C4-2B (cell line): Measurements from ENCODE around the gene SPTB.

Source experiments
- H3K27ac ChIP-seq: fragments of 450-650 bp; 2 replicates; pipeline ENCODE4 v1.5.1; 2017
- ZFX ChIP-seq: fragments of 450-650 bp; IDR thresholded peaks from 2 replicates; pipeline ENCODE4 v1.6.1; 2017
- TF ChIP-seq, protein P1 (sequence below): fragments of 450-650 bp; conservative IDR thresholded peaks from 2 replicates; pipeline ENCODE4 v1.5.1; 2017; ENCODE audit warnings: mild to moderate bottlenecking

The SPTB gene

GRCh38 chr14:64765740-64766302, 113.9 kb downstream of the SPTB start:
- H3K27ac ChIP-seq = no peak overlapping the region
- TF ChIP-seq, protein P1, sequence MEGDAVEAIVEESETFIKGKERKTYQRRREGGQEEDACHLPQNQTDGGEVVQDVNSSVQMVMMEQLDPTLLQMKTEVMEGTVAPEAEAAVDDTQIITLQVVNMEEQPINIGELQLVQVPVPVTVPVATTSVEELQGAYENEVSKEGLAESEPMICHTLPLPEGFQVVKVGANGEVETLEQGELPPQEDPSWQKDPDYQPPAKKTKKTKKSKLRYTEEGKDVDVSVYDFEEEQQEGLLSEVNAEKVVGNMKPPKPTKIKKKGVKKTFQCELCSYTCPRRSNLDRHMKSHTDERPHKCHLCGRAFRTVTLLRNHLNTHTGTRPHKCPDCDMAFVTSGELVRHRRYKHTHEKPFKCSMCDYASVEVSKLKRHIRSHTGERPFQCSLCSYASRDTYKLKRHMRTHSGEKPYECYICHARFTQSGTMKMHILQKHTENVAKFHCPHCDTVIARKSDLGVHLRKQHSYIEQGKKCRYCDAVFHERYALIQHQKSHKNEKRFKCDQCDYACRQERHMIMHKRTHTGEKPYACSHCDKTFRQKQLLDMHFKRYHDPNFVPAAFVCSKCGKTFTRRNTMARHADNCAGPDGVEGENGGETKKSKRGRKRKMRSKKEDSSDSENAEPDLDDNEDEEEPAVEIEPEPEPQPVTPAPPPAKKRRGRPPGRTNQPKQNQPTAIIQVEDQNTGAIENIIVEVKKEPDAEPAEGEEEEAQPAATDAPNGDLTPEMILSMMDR = no peak
- TF ChIP-seq ZFX = no peak

GRCh38 chr14:64764641-64765520, 114.8 kb downstream of the SPTB start:
- TF ChIP-seq, protein P1 = peak; percentile 91
- no peak for TF ChIP-seq ZFX
- H3K27ac ChIP-seq = peak overlapping the region; percentile 30

DNA sequence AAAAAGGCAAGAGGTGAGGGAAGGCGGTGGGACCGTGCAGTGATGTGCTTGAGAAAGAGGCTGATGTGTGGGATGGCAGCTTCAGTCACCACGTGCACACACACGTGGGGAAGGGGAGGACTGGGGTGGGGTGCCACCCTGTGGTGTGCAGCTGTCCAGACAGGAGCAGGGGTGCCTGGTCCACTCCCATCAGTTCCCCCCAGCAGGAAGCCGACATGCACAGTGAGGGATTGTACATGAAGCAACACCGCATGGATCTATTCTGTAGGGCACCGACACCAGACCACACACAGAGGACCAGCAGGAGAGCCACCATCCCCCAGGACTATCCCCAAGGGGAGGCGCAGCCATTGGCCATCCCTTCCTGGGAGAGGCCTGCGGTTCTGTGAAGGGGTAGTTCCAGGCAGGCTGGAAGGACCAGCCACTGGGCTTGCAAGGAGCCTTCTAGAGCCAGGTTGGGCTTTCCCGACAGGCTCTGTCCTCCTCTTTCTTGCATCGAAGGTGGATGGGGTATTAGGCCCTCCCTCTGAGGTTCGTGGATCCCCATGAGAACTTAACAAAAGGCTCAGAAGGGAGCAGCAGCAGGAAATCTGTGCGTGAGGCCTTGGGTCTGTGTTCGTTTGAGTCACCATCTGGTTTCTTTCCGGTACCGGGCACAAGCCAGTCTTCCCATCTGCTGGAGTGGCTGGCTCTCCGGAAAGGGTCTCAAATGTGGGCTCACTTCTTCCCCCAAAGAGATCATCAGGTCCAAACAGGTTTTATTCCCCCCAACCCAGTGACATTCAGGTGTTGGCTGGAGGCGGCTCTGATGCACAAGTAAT, 115.7 kb downstream of the SPTB start:
- peak overlapping the region; percentile 30 for H3K27ac ChIP-seq
- no peak for TF ChIP-seq ZFX
- TF ChIP-seq, protein P1 = no peak

GRCh38 chr14:64763085-64763782, 116.5 kb downstream of the SPTB start:
- TF ChIP-seq ZFX = no peak
- TF ChIP-seq, protein P1 = no peak
- no peak overlapping the region for H3K27ac ChIP-seq

DNA sequence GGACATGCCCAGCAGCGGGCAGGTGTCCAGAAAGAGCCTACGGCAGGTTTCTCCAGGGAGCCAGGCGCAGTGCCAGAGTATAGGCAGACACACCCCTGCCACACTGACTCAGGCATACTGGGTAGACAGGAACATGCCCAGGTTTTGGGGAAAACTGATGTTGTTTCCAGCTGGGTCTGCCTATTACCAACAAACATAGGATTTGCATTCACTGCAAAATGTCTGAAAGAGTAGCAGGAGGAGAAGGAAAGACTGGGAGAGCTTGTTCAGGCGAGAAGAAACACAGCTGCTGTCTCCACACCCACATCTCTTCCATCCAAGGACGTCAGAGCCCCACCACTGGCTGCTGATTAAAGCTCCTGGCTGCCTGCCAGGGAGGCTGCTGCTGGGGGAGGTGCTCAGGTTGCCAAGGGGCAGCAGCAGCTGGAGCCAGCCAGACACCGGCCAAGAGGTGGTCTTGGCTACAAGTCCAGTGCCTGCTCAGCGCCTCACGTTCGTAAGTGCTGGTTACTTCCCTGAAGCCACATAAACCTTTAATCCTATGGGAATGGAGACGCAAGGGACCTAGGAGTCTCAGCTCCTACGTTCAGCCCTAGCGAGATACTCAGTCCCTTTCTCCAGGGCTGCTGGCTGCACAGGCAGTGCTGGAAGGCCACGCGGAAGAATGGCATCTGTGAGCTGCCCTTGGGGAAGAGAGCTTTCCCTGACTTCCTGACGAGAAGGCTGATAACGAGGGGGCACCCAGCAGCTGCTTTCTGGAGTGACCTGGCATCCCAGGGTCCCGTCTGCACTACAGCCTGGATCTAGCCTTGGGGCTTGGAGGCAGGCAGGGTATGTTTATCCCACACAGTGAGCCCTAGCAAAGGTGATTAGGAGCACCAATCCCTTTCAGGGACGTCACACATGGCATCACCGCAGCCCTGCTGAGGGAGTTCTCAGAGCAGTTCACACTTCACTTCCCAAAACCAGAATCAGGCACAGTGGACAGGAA, 117.4 kb downstream of the SPTB start:
- H3K27ac ChIP-seq = peak overlapping the region; percentile 2
- TF ChIP-seq, protein P1 = peak; percentile 39
- TF ChIP-seq ZFX = no peak

GRCh38 chr14:64761441-64762043, 118.2 kb downstream of the SPTB start:
- H3K27ac ChIP-seq = peak overlapping the region; percentile 2
- TF ChIP-seq, protein P1 = peak; percentile 64
- no peak for TF ChIP-seq ZFX
